RWPE2 (cell line): ENCODE results near the gene CXCR5.

Source experiments
- ATAC-seq: fragments of 200-7000 bp; cut with Tn5 transposase; 3 replicates; pipeline ENCODE4 v1.9.1; 2021; ENCODE audit warnings: low read depth
- DNase-seq: peaks from one replicate; pipeline ENCODE4 v3.0.0-alpha.2; 2020; ENCODE audit warnings: low spot score
- H3K27ac ChIP-seq: fragments of 450-650 bp; 2 replicates; pipeline ENCODE4 v1.5.1; 2017; ENCODE audit warnings: mild to moderate bottlenecking; ENCODE audit not compliant: poor library complexity, severe bottlenecking
- H3K27me3 ChIP-seq: fragments of 250-450 bp; sonication (Bioruptor Pico); 2 replicates; pipeline ENCODE4 v1.5.1; 2021; ENCODE audit warnings: mild to moderate bottlenecking, moderate library complexity; ENCODE audit not compliant: insufficient read depth, poor library complexity, severe bottlenecking
- H3K36me3 ChIP-seq: fragments of 250-450 bp; sonication (Bioruptor Pico); 2 replicates; pipeline ENCODE4 v1.5.1; 2020; ENCODE audit warnings: low read depth, mild to moderate bottlenecking, moderate library complexity
- H3K4me1 ChIP-seq: fragments of 250-450 bp; sonication (Bioruptor Pico); 2 replicates; pipeline ENCODE4 v1.5.1; 2021; ENCODE audit warnings: mild to moderate bottlenecking, moderate library complexity; ENCODE audit not compliant: insufficient read depth, poor library complexity, severe bottlenecking
- H3K4me3 ChIP-seq: fragments of 250-450 bp; sonication (Bioruptor Pico); 2 replicates; pipeline ENCODE4 v1.5.1; 2021; ENCODE audit warnings: mild to moderate bottlenecking, moderate library complexity; ENCODE audit not compliant: severe bottlenecking
- H3K9me3 ChIP-seq: fragments of 250-450 bp; sonication (Bioruptor Pico); 2 replicates; pipeline ENCODE4 v1.5.1; 2021; ENCODE audit warnings: mild to moderate bottlenecking, moderate library complexity; ENCODE audit not compliant: severe bottlenecking
- TF ChIP-seq, protein P1 (sequence below): fragments of 450-650 bp; IDR thresholded peaks from one replicate; pipeline ENCODE4 v1.5.1; 2017; ENCODE audit warnings: mild to moderate bottlenecking, moderate library complexity; ENCODE audit not compliant: poor library complexity, severe bottlenecking

CXCR5 gene

DNA sequence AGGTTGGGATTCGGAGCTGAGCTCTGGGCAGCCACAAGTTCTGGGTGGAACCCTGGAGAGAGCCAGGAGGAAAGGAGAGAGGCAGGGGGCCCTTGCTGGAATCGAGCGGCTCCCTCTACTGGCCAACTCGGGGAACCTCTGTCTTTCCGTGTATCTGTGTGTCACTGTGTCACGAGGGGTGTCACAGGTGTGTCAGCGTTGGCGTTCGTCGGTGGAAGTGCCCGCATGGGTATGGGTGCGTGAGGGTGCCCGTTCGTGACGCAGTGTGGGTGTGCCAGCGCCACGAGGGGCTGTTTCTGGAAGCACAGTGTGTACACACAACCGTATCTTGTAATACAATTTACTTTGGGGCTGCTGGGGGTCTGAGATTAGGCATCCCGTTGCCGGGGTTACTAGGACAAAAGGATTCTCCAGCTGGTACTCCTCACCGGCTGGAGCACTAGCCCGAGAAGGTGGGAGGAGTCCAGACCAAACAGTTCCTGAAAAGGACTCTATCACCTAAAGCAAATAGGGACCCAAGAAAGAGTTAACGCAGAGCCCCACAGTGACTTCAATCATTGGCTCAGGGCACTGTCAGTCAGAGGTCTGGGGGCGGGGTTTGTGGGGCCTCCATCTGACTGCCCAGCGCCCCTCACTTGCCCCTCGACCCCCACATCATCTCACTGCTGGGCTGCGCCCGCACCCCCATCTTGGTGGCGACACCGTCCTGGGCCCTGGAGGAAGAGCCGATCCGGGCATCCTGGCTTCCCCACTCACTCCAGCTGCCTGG, 44.6 kb downstream of the CXCR5 start:
- Histone ChIP-seq H3K27me3 (no peaks in the 10 kb centered on the region), H3K36me3 (peaks cover 14% of the 10 kb centered on the region), H3K27ac (peak overlapping the region; percentile 100), H3K4me1 (peaks cover 8% of the 10 kb centered on the region), H3K4me3 (peak overlapping the region; percentile 79), H3K9me3 (no peaks in the 10 kb centered on the region)
- ATAC-seq (peak; percentile 55), DNase-seq (peak; percentile 79)
- TF ChIP-seq, protein P1, sequence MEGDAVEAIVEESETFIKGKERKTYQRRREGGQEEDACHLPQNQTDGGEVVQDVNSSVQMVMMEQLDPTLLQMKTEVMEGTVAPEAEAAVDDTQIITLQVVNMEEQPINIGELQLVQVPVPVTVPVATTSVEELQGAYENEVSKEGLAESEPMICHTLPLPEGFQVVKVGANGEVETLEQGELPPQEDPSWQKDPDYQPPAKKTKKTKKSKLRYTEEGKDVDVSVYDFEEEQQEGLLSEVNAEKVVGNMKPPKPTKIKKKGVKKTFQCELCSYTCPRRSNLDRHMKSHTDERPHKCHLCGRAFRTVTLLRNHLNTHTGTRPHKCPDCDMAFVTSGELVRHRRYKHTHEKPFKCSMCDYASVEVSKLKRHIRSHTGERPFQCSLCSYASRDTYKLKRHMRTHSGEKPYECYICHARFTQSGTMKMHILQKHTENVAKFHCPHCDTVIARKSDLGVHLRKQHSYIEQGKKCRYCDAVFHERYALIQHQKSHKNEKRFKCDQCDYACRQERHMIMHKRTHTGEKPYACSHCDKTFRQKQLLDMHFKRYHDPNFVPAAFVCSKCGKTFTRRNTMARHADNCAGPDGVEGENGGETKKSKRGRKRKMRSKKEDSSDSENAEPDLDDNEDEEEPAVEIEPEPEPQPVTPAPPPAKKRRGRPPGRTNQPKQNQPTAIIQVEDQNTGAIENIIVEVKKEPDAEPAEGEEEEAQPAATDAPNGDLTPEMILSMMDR, result peak; percentile 98

DNA sequence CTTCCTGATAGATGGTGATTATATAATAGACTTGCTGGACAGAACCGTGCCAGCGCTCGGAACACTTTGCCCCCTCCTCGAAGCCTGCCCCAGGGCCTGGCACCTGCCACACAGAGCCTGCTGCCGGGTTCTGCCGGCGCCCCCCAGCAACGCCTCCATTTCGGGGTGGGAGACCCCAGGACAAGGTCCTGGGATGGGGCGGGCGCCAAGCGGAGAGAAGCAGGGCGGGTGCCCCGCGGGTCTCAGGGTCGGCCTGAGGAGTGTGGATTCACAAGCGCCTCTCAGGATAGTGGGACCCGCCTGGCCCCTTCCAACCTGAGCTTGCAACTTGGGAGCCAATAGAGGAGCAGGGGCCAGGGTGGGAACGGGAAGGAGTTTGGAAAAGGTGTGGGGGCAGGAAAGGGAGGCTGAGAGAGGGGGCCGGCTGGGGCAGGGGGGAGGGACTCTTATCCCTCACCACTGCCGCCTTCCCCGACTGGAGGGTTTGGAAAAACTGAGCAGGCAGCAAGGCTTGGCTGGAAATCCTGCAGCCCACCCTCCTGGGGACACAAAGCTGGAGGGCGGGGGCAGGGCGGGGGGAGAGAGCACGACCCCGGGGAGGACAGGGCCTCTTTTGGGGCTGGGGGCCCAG, 45.3 kb downstream of the CXCR5 start:
- peak; percentile 78 for DNase-seq
- Histone ChIP-seq H3K4me3 (peak overlapping the region; percentile 79), H3K4me1 (peaks cover 8% of the 10 kb centered on the region), H3K9me3 (no peaks in the 10 kb centered on the region), H3K36me3 (peaks cover 7% of the 10 kb centered on the region), H3K27me3 (no peaks in the 10 kb centered on the region), H3K27ac (peak overlapping the region; percentile 100)
- TF ChIP-seq, protein P1, result no peak
- ATAC-seq, result peak; percentile 4

DNA sequence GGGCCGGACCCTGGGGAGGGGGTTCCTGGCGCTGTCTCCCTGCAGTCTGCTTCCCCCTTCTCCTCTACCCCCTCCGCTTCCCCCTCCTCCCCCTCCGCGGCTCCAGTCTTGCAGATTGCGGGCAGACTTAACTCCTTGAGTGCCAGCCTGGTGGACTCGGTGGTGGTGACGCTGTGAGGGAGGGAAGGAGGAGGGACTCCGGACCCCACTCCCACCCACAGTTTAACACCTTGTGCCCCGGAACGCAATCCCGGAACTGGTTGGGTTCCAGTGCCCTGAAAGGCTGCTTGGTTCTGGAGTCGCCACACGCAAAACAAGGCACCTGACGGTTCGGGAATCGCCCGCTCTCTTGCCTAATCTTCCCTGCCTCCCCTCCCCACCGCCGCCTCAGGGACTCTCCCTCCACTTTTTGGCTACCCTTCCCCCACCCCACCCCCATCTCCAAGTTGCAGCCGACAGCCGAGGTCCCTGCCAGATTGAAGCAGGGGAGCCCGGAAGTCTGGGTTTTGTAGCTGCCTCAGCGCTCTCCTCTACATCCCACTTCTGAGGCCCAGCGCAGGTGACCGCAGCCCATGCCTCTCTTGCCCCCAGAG, 45.9 kb downstream of the CXCR5 start:
- ATAC-seq (peak; percentile 26), DNase-seq (peak; percentile 93)
- Histone ChIP-seq H3K4me1 (peaks cover 8% of the 10 kb centered on the region), H3K27ac (peak overlapping the region; percentile 100), H3K9me3 (no peaks in the 10 kb centered on the region), H3K27me3 (no peaks in the 10 kb centered on the region), H3K36me3 (peaks cover under 1% of the 10 kb centered on the region), H3K4me3 (peak overlapping the region; percentile 79)
- TF ChIP-seq, protein P1, result no peak

DNA sequence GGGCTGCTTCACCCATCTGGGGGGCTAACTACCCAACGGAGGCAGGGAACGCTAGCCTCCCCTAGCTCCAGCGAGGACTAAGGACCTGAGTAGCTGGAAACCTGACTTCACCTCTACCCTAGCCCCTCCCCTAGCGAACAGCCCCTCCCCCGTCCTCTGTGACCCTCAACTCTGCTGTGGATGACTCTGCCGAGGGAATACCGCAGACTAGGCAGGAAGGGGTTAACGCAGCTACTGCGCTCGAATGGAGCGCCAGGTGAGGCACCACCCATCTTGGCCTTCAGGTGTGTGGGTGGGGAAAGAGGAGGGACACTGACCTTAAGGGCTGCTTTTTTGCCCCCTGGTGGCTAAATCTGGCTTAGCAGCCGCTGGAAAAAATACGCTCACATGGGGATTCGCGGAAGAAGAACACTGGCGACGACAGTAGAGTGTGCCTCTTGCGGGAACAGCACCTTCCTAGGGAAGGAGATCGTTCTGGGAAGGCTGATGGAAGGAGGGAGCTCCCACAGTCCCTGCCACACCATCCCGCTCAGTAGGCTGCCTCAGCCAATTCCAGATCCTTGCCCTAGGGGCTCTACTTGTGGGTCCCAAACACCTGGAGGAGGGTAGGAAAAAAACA, 46.5 kb downstream of the CXCR5 start:
- peaks cover 8% of the 10 kb centered on the region for H3K4me1 ChIP-seq

More for the DNA sequence above, 46.5 kb downstream of the CXCR5 start:
- ATAC-seq, result peak; percentile 52
- TF ChIP-seq, protein P1, result peak; percentile 92
- Histone ChIP-seq H3K9me3 (no peaks in the 10 kb centered on the region), H3K4me3 (peak overlapping the region; percentile 79), H3K36me3 (no peaks in the 10 kb centered on the region), H3K27me3 (no peaks in the 10 kb centered on the region), H3K27ac (peak overlapping the region; percentile 100)
- peak; percentile 95 for DNase-seq
